OCI-LY3 (cell line): ENCODE results near the gene KCNH2.
A peak's percentile ranks its signal among the peaks of the same experiment; 100 is the strongest.

Source experiments
- H2AFZ ChIP-seq: fragments of 200-600, 300-600 bp; shearing (Covaris generic); 2 replicates; pipeline ENCODE4 v1.6.0; 2014; ENCODE audit warnings: antibody characterized with exemption, low read depth, low read length
- H3K27ac ChIP-seq: fragments of 200-600, 300-600 bp; sonication (generic); 2 replicates; pipeline ENCODE4 v1.5.1; 2014; ENCODE audit warnings: mild to moderate bottlenecking, low read length, moderate library complexity, mixed read lengths
- H3K27me3 ChIP-seq: fragments of 200-600, 300-600 bp; sonication (generic); 2 replicates; pipeline ENCODE4 v1.6.1; 2014; ENCODE audit warnings: low read depth, low read length, mixed read lengths
- H3K36me3 ChIP-seq: fragments of 200-600, 300-600 bp; sonication (generic); replicated peaks from 2 replicates; pipeline ENCODE3; 2014; ENCODE audit warnings: low read depth, low read length, mixed read lengths
- H3K4me1 ChIP-seq: fragments of 300-600, 200-600 bp; sonication (generic); 2 replicates; pipeline ENCODE4 v1.6.1; 2014; ENCODE audit warnings: low read length, mixed read lengths
- H3K4me2 ChIP-seq: fragments of 200-600, 300-600 bp; sonication (generic); 2 replicates; pipeline ENCODE4 v1.6.1; 2014; ENCODE audit warnings: low read length, mixed read lengths
- H3K4me3 ChIP-seq: fragments of 300-600, 200-600 bp; sonication (generic); 2 replicates; pipeline ENCODE4 v1.5.1; 2014; ENCODE audit warnings: antibody characterized with exemption, mild to moderate bottlenecking, low read length, moderate library complexity
- H3K79me2 ChIP-seq: fragments of 300-600, 200-600 bp; shearing (Covaris generic); 2 replicates; pipeline ENCODE4 v1.6.1; 2014; ENCODE audit warnings: mild to moderate bottlenecking, low read length, mixed read lengths
- H3K9ac ChIP-seq: fragments of 300-600, 200-600 bp; shearing (Covaris generic); 2 replicates; pipeline ENCODE4 v1.6.0; 2014; ENCODE audit warnings: mild to moderate bottlenecking, low read length, moderate library complexity
- H3K9me3 ChIP-seq: fragments of 200-600, 300-600 bp; shearing (Covaris generic); 2 replicates; pipeline ENCODE4 v1.6.1; 2014; ENCODE audit warnings: low read length, mixed read lengths; ENCODE audit not compliant: insufficient read depth
- H4K20me1 ChIP-seq: fragments of 200-600, 300-600 bp; sonication (generic); 2 replicates; pipeline ENCODE4 v1.6.1; 2016; ENCODE audit warnings: low read length, mixed read lengths; ENCODE audit not compliant: insufficient read depth
- EZH2phosphoT487 ChIP-seq: fragments of 200-600 bp; shearing (Covaris generic); IDR thresholded peaks from 2 replicates; pipeline ENCODE4 v1.6.1; 2018; ENCODE audit warnings: antibody characterized with exemption, mixed run types, low read depth
- TF ChIP-seq, protein P1 (sequence below): fragments of 200-600, 300-600 bp; sonication (generic); IDR thresholded peaks from 2 replicates; pipeline ENCODE4 v1.5.1; 2014; ENCODE audit warnings: antibody characterized with exemption, low read length, low read depth

KCNH2 gene

DNA sequence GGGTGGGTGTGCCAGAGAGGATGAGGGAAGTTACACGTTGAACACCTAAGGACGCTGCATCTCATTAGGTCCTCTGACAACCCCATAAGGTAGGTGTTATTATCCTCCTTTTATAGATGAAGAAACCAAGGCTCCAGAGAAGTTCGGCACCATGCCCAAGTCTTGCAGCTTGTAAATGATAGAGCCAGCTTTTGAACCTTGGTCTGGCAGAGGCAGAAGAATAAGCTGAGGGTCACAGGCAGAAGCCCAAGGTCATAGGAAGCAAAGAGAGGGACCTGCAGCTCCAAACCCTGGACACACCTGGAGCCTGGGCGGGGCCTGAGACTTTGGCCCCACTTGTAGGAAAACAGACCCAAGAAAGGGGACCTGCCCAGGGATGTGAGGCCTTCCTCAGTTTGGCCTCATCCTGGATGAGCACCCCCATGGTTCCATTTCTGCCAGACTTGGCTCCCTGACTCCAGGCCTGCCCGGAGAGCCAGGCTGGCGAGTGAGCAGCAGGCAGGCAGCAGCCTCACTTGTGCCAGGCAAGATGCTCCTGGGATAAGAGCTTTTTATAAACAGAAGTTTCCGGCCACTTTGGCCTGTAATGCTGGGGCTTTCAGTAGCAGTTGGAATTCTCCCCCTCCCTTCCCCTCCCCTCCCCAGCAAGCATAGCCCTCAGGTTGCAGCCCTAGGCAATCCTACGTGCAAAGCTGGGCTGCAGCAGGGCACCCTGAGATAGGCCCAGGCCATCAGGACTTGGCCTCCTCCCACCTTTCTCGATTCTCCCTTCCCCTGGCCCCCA is 2.4 kb downstream of the KCNH2 start:
- Histone ChIP-seq H3K36me3 (no peaks in the 10 kb centered on the region), H3K4me1 (peaks cover 22% of the 10 kb centered on the region), H3K27ac (no peak overlapping the region), H3K4me2 (peak overlapping the region; percentile 98), H3K79me2 (peaks cover 4% of the 10 kb centered on the region; the same call in 1 of the 2 replicates), H3K9me3 (no peaks in the 10 kb centered on the region), H3K4me3 (peak overlapping the region; percentile 84), H2AFZ (no peak overlapping the region), H4K20me1 (no peaks in the 10 kb centered on the region; the same call in 1 of the 2 replicates), H3K9ac (peak overlapping the region; percentile 73), H3K27me3 (peaks cover 14% of the 10 kb centered on the region)
- TF ChIP-seq, protein P1, sequence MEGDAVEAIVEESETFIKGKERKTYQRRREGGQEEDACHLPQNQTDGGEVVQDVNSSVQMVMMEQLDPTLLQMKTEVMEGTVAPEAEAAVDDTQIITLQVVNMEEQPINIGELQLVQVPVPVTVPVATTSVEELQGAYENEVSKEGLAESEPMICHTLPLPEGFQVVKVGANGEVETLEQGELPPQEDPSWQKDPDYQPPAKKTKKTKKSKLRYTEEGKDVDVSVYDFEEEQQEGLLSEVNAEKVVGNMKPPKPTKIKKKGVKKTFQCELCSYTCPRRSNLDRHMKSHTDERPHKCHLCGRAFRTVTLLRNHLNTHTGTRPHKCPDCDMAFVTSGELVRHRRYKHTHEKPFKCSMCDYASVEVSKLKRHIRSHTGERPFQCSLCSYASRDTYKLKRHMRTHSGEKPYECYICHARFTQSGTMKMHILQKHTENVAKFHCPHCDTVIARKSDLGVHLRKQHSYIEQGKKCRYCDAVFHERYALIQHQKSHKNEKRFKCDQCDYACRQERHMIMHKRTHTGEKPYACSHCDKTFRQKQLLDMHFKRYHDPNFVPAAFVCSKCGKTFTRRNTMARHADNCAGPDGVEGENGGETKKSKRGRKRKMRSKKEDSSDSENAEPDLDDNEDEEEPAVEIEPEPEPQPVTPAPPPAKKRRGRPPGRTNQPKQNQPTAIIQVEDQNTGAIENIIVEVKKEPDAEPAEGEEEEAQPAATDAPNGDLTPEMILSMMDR = no peak
- no peak for TF ChIP-seq EZH2phosphoT487

DNA sequence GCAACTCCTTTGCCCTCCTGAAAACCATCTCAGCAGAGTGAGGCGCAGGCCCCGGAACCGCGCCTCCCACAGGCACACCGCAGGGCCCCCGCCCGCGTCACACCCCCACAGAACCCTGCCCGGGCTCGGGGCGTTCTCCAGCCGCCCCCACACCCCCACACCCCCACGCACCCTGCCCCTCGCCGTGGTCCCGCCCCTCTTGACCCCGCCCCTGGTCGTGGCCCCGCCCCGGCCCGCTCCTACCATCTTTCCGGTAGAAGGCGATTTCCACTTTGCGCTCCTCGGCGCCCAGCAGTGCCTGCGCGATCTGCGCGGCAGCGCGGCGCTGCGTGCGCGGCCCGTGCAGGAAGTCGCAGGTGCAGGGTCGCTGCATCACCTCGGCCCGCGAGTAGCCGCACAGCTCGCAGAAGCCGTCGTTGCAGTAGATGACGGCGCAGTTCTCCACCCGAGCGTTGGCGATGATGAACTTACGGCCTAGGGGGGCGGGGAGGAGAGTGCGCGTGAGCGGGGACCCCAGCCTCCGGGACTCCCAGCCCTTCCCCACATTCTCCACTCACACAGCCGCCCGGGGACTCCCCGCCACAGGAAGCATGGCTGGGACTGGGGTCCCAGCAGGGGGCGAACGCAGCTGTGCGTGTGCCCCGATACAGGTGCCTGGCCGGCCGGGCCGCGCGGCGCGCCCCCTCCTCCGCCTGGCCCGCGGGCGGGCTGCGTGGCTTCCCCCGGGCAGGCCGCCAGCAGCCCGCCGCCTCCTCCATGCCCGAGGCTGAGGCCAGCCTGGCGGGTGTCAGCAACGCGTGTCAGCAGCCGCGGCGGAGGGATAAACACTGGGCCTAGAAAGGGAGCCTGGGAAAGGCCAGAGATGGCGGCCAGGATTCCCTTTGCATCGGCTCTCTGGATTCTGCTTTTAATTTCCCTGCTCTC is 3.4 kb downstream of the KCNH2 start:
- TF ChIP-seq, protein P1 = peak; percentile 29
- TF ChIP-seq EZH2phosphoT487 = no peak
- Histone ChIP-seq H3K79me2 (peaks cover 4% of the 10 kb centered on the region; the same call in 1 of the 2 replicates), H3K4me3 (peak overlapping the region; percentile 84), H3K9ac (peak overlapping the region; percentile 73), H3K4me2 (peak overlapping the region; percentile 98), H2AFZ (peak overlapping the region; percentile 41; the same call in 1 of the 2 replicates), H3K36me3 (no peaks in the 10 kb centered on the region), H3K4me1 (peaks cover 22% of the 10 kb centered on the region), H3K27ac (peak overlapping the region; percentile 30), H3K27me3 (peaks cover 4% of the 10 kb centered on the region), H3K9me3 (no peaks in the 10 kb centered on the region), H4K20me1 (no peaks in the 10 kb centered on the region; the same call in 1 of the 2 replicates)

DNA sequence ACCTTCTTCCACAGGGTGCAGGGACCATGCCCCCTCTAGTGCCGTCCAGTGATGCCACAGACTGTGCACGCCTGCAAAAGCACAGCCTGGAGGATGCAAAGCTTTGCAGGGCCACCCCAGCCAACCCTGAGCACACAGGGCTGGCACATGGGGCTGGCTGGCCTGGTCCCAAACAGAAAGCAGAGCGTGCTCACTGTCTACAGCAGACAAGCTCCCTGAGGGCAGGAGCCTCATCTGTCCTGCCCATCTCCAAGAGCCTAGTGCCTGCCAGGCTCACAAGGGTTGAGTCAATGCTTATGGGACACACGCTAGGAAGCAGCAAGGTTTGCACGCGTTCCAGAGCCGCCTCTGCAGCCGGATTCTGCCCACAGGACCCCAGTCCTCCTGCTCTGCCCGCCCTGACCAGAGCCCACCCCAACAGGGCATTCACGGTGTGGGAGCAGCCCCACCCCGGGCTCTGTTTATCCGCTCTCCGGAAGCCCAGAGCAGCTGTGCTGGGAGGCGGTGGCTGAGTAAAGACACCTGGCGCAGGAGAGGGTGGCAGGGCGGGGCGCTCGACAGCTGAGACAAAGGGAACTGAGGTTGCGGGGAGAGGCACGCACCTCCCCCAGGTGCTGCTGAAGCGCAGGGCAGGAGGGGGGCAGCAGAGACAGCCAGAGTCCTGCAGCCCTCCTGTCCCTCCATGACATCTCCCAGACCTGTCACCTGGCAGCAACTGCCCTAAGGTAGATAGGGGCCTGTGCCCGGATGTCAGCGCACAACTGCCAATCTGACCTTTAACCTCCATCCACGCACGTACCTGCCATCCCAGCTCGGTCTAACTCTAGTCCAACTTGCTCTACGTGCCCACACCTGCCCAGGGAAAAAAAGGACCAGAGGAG is 4.3 kb downstream of the KCNH2 start:
- no peaks in the 10 kb centered on the region for H3K36me3 ChIP-seq
- peaks cover 4% of the 10 kb centered on the region; the same call in 1 of the 2 replicates for H3K79me2 ChIP-seq
- no peaks in the 10 kb centered on the region for H3K9me3 ChIP-seq
- TF ChIP-seq, protein P1 = no peak
- no peak for TF ChIP-seq EZH2phosphoT487
- H3K4me3 ChIP-seq = peak overlapping the region; percentile 84
- no peaks in the 10 kb centered on the region for H3K27me3 ChIP-seq
- peaks cover 22% of the 10 kb centered on the region for H3K4me1 ChIP-seq
- H3K9ac ChIP-seq = peak overlapping the region; percentile 73; the same call in 1 of the 2 replicates
- no peaks in the 10 kb centered on the region; the same call in 1 of the 2 replicates for H4K20me1 ChIP-seq
- no peak overlapping the region for H3K27ac ChIP-seq
- peak overlapping the region; percentile 98 for H3K4me2 ChIP-seq
- H2AFZ ChIP-seq = no peak overlapping the region
